GM21390 (cell line): ENCODE results near the gene STOX2.
"Not testable (repeated sequence)": the region's sequence is repeated elsewhere in the genome, so short reads cannot be mapped to it uniquely, and the experiment has no call there.

Experiments used
- ATAC-seq: cut with Tn5 transposase; IDR thresholded peaks from one replicate; pipeline ENCODE4 v1.9.1; 2021; ENCODE audit not compliant: unreplicated experiment

The STOX2 gene

GRCh38 chr4:184019667-184020623 is 114.8 kb downstream of the STOX2 start:
- ATAC-seq = no peak

- no peak for ATAC-seq
These were observed 116.3 kb downstream of the STOX2 start for GRCh38 chr4:184021389-184021788.

- ATAC-seq = no peak
These were observed 117.7 kb downstream of the STOX2 start for GRCh38 chr4:184022679-184023383.

GRCh38 chr4:184024637-184025036 is 119.5 kb downstream of the STOX2 start:
- ATAC-seq = no peak

- no peak for ATAC-seq
These were observed 123.7 kb downstream of the STOX2 start for GRCh38 chr4:184028561-184029374.

- ATAC-seq = no peak
These were observed 124.9 kb downstream of the STOX2 start for GRCh38 chr4:184030036-184030435.

GRCh38 chr4:184030764-184031163 is 125.7 kb downstream of the STOX2 start:
- no peak for ATAC-seq

GRCh38 chr4:184032091-184032490 is 127.0 kb downstream of the STOX2 start:
- ATAC-seq = no peak

- no peak for ATAC-seq
These were observed 134.9 kb downstream of the STOX2 start for GRCh38 chr4:184039963-184040383.

GRCh38 chr4:184041156-184041555 is 136.0 kb downstream of the STOX2 start:
- no peak for ATAC-seq

- ATAC-seq = no peak
These were observed 141.0 kb downstream of the STOX2 start for GRCh38 chr4:184046148-184046547.

- not testable (repeated sequence) for ATAC-seq
These were observed 146.2 kb downstream of the STOX2 start for GRCh38 chr4:184051262-184051661.

GRCh38 chr4:184052616-184053015 is 147.5 kb downstream of the STOX2 start:
- no peak for ATAC-seq

- ATAC-seq = no peak
These were observed 148.3 kb downstream of the STOX2 start for GRCh38 chr4:184053434-184053833.

GRCh38 chr4:184056877-184057276 is 151.8 kb downstream of the STOX2 start:
- no peak for ATAC-seq

- no peak for ATAC-seq
These were observed 152.9 kb downstream of the STOX2 start for GRCh38 chr4:184058026-184058425.

GRCh38 chr4:184059099-184059498 is 154.0 kb downstream of the STOX2 start:
- ATAC-seq = no peak

GRCh38 chr4:184061582-184061981 is 156.5 kb downstream of the STOX2 start:
- ATAC-seq = no peak

- ATAC-seq = no peak
These were observed 157.7 kb downstream of the STOX2 start for GRCh38 chr4:184062769-184063168.

GRCh38 chr4:184064877-184065276 is 159.8 kb downstream of the STOX2 start:
- no peak for ATAC-seq
